SK-N-SH treated with all-trans-retinoic acid at 6 μM for 48 hours (cell line): ENCODE data around the gene ACCS.

Source experiments
- ATAC-seq: fragments of 200-7000 bp; cut with Tn5 transposase; 3 replicates; pipeline ENCODE4 v1.9.1; 2020; ENCODE audit warnings: mild to moderate bottlenecking, moderate library complexity
- ARNTL ChIP-seq: fragments of 450-650 bp; formaldehyde crosslinking; IDR thresholded peaks from 2 replicates; pipeline ENCODE4 v1.5.0; 2020; ENCODE audit warnings: low read depth, mild to moderate bottlenecking, moderate library complexity, borderline replicate concordance
- BACH2 ChIP-seq: fragments of 250-450 bp; sonication (Bioruptor Pico); IDR thresholded peaks from 2 replicates; pipeline ENCODE4 v1.9.0; 2021; ENCODE audit warnings: mild to moderate bottlenecking, borderline replicate concordance
- CSDC2 ChIP-seq: fragments of 250-450 bp; sonication (Bioruptor Pico); IDR thresholded peaks from 2 replicates; pipeline ENCODE4 v1.5.0; 2020; ENCODE audit warnings: mild to moderate bottlenecking, moderate library complexity
- ESRRG ChIP-seq: fragments of 250-450 bp; sonication (Bioruptor Pico); IDR thresholded peaks from 2 replicates; pipeline ENCODE4 v1.6.1; 2021; ENCODE audit warnings: mild to moderate bottlenecking
- GLIS3 ChIP-seq: fragments of 250-450 bp; sonication (Bioruptor Pico); IDR thresholded peaks from 2 replicates; pipeline ENCODE4 v1.5.0; 2020; ENCODE audit warnings: mild to moderate bottlenecking, moderate library complexity
- ISL1 ChIP-seq: fragments of 250-450 bp; sonication (Bioruptor Pico); IDR thresholded peaks from 2 replicates; pipeline ENCODE4 v2.1.2; 2022; ENCODE audit warnings: mild to moderate bottlenecking, moderate library complexity
- OSR1 ChIP-seq: fragments of 250-450 bp; sonication (Bioruptor Pico); IDR thresholded peaks from 2 replicates; pipeline ENCODE4 v1.8.0; 2022; ENCODE audit warnings: moderate library complexity, mild to moderate bottlenecking, inconsistent platforms
- PPARA ChIP-seq: fragments of 250-450 bp; sonication (Bioruptor Pico); IDR thresholded peaks from 2 replicates; pipeline ENCODE4 v1.5.0; 2020; ENCODE audit warnings: mild to moderate bottlenecking, borderline replicate concordance
- RARB ChIP-seq: fragments of 250-450 bp; sonication (Bioruptor Pico); IDR thresholded peaks from 2 replicates; pipeline ENCODE4 v1.8.0; 2021; ENCODE audit warnings: mild to moderate bottlenecking, moderate library complexity
- SNAI2 ChIP-seq: fragments of 250-450 bp; sonication (Bioruptor Pico); IDR thresholded peaks from 2 replicates; pipeline ENCODE4 v1.5.0; 2020; ENCODE audit warnings: mild to moderate bottlenecking, moderate library complexity
- TCF4 ChIP-seq: fragments of 250-450 bp; sonication (Bioruptor Pico); IDR thresholded peaks from 2 replicates; pipeline ENCODE4 v1.8.0; 2021; ENCODE audit warnings: mild to moderate bottlenecking, moderate library complexity, borderline replicate concordance
- TOX ChIP-seq: fragments of 250-450 bp; sonication (Bioruptor Pico); IDR thresholded peaks from 2 replicates; pipeline ENCODE4 v1.8.0; 2021; ENCODE audit warnings: mild to moderate bottlenecking, moderate library complexity, borderline replicate concordance
- ZC3H10 ChIP-seq: fragments of 250-450 bp; sonication (Bioruptor Pico); IDR thresholded peaks from 2 replicates; pipeline ENCODE4 v1.5.1; 2021; ENCODE audit warnings: mild to moderate bottlenecking, moderate library complexity
- ZFP3 ChIP-seq: fragments of 250-450 bp; sonication (Bioruptor Pico); IDR thresholded peaks from 2 replicates; pipeline ENCODE4 v1.5.0; 2020; ENCODE audit warnings: mild to moderate bottlenecking, moderate library complexity
- ZFP30 ChIP-seq: fragments of 450-650 bp; formaldehyde crosslinking; IDR thresholded peaks from 2 replicates; pipeline ENCODE4 v1.5.0; 2022; ENCODE audit warnings: mild to moderate bottlenecking, moderate library complexity
- ZNF565 ChIP-seq: fragments of 450-650 bp; formaldehyde crosslinking; conservative IDR thresholded peaks from 2 replicates; pipeline ENCODE4 v1.5.0; 2020; ENCODE audit warnings: low read depth, mild to moderate bottlenecking, moderate library complexity
- ZNF70 ChIP-seq: fragments of 450-650 bp; formaldehyde crosslinking; IDR thresholded peaks from 2 replicates; pipeline ENCODE4 v1.5.0; 2020; ENCODE audit warnings: mild to moderate bottlenecking, moderate library complexity
- ZNF8 ChIP-seq: fragments of 450-650 bp; formaldehyde crosslinking; IDR thresholded peaks from 2 replicates; pipeline ENCODE4 v1.5.0; 2020; ENCODE audit warnings: mild to moderate bottlenecking, moderate library complexity
- TF ChIP-seq, protein P1 (sequence below): fragments of 250-450 bp; sonication (Bioruptor Pico); IDR thresholded peaks from 2 replicates; pipeline ENCODE4 v1.5.1; 2021; ENCODE audit warnings: mild to moderate bottlenecking, moderate library complexity
- TF ChIP-seq, protein P2 (sequence below): fragments of 250-450 bp; sonication (Bioruptor Pico); IDR thresholded peaks from 2 replicates; pipeline ENCODE4 v1.5.0; 2020; ENCODE audit warnings: mild to moderate bottlenecking, moderate library complexity
- TF ChIP-seq, protein P3 (sequence below): fragments of 250-450 bp; sonication (Bioruptor Pico); IDR thresholded peaks from 2 replicates; pipeline ENCODE4 v1.8.0; 2021; ENCODE audit warnings: low read depth, mild to moderate bottlenecking, moderate library complexity, borderline replicate concordance
- TF ChIP-seq, protein P4 (sequence below): fragments of 250-450 bp; sonication (Bioruptor Pico); IDR thresholded peaks from 2 replicates; pipeline ENCODE4 v1.8.0; 2020; ENCODE audit warnings: mild to moderate bottlenecking, moderate library complexity, borderline replicate concordance
- TF ChIP-seq, protein P5 (sequence below): fragments of 250-450 bp; sonication (Bioruptor Pico); IDR thresholded peaks from 2 replicates; pipeline ENCODE4 v1.5.1; 2020; ENCODE audit warnings: low read depth, mild to moderate bottlenecking, moderate library complexity

Gene ACCS

DNA sequence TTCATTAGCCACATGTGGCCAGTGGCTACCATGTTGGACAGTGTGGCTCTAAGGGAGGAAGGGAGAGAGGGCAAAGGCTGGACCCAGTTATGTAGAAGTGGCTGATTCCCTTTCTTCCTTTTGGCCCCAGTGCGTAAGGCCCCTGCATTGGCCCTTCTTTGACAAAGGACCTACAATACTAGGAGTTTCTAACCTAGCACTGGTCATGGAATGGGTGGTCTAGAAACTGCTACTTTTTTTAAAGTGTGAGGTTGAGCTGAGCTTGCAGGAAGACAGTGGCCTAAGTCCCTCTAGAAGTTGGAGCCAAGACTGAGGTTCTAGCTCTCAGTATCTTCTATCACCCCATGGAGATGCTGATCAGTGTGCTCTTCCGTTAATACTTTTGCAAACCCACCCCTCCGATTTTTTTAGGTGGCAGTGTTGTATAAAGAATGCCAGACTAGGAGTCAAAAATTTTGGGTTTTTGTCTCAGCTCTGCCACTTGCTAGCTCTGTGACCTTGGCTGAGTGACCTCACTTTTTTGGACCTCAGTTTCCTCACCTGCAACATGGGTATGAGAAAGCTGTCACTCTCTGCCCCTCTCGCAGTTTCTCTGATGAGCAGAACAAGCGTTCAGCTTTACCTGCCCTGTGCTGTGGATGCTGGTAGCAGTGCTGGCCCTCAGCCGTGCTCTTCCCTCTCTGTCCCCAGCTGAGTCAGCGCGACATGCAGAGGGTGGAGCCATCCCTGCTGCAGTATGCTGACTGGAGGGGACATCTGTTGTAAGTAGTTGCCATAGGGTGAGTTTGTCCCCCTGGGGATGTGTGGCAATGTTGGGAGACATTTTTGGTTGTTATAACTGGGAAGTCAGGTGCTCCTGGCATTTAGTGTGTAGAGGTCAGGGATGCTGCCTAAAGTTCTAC lies 6.9 kb downstream of the ACCS start:
- no peak for ATAC-seq
- TF ChIP-seq TOX (CRISPR knock-in tag) (no peak), ZNF70 (no peak), ZNF565 (CRISPR knock-in tag) (no peak), ZFP30 (CRISPR knock-in tag) (no peak), ESRRG (CRISPR knock-in tag) (no peak), TCF4 (no peak), ZNF8 (CRISPR knock-in tag) (no peak), PPARA (CRISPR knock-in tag) (no peak), RARB (CRISPR knock-in tag) (no peak), ARNTL (no peak)
- TF ChIP-seq, protein P1, sequence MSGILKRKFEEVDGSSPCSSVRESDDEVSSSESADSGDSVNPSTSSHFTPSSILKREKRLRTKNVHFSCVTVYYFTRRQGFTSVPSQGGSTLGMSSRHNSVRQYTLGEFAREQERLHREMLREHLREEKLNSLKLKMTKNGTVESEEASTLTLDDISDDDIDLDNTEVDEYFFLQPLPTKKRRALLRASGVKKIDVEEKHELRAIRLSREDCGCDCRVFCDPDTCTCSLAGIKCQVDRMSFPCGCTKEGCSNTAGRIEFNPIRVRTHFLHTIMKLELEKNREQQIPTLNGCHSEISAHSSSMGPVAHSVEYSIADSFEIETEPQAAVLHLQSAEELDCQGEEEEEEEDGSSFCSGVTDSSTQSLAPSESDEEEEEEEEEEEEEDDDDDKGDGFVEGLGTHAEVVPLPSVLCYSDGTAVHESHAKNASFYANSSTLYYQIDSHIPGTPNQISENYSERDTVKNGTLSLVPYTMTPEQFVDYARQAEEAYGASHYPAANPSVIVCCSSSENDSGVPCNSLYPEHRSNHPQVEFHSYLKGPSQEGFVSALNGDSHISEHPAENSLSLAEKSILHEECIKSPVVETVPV (CRISPR knock-in tag) = no peak
- TF ChIP-seq, protein P2, sequence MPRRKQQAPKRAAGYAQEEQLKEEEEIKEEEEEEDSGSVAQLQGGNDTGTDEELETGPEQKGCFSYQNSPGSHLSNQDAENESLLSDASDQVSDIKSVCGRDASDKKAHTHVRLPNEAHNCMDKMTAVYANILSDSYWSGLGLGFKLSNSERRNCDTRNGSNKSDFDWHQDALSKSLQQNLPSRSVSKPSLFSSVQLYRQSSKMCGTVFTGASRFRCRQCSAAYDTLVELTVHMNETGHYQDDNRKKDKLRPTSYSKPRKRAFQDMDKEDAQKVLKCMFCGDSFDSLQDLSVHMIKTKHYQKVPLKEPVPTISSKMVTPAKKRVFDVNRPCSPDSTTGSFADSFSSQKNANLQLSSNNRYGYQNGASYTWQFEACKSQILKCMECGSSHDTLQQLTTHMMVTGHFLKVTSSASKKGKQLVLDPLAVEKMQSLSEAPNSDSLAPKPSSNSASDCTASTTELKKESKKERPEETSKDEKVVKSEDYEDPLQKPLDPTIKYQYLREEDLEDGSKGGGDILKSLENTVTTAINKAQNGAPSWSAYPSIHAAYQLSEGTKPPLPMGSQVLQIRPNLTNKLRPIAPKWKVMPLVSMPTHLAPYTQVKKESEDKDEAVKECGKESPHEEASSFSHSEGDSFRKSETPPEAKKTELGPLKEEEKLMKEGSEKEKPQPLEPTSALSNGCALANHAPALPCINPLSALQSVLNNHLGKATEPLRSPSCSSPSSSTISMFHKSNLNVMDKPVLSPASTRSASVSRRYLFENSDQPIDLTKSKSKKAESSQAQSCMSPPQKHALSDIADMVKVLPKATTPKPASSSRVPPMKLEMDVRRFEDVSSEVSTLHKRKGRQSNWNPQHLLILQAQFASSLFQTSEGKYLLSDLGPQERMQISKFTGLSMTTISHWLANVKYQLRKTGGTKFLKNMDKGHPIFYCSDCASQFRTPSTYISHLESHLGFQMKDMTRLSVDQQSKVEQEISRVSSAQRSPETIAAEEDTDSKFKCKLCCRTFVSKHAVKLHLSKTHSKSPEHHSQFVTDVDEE (CRISPR knock-in tag) = no peak
- TF ChIP-seq, protein P3, sequence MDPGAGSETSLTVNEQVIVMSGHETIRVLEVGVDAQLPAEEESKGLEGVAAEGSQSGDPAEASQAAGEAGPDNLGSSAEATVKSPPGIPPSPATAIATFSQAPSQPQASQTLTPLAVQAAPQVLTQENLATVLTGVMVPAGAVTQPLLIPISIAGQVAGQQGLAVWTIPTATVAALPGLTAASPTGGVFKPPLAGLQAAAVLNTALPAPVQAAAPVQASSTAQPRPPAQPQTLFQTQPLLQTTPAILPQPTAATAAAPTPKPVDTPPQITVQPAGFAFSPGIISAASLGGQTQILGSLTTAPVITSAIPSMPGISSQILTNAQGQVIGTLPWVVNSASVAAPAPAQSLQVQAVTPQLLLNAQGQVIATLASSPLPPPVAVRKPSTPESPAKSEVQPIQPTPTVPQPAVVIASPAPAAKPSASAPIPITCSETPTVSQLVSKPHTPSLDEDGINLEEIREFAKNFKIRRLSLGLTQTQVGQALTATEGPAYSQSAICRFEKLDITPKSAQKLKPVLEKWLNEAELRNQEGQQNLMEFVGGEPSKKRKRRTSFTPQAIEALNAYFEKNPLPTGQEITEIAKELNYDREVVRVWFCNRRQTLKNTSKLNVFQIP (CRISPR knock-in tag) = no peak
- TF ChIP-seq, protein P4, sequence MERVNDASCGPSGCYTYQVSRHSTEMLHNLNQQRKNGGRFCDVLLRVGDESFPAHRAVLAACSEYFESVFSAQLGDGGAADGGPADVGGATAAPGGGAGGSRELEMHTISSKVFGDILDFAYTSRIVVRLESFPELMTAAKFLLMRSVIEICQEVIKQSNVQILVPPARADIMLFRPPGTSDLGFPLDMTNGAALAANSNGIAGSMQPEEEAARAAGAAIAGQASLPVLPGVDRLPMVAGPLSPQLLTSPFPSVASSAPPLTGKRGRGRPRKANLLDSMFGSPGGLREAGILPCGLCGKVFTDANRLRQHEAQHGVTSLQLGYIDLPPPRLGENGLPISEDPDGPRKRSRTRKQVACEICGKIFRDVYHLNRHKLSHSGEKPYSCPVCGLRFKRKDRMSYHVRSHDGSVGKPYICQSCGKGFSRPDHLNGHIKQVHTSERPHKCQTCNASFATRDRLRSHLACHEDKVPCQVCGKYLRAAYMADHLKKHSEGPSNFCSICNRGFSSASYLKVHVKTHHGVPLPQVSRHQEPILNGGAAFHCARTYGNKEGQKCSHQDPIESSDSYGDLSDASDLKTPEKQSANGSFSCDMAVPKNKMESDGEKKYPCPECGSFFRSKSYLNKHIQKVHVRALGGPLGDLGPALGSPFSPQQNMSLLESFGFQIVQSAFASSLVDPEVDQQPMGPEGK (CRISPR knock-in tag) = no peak

DNA sequence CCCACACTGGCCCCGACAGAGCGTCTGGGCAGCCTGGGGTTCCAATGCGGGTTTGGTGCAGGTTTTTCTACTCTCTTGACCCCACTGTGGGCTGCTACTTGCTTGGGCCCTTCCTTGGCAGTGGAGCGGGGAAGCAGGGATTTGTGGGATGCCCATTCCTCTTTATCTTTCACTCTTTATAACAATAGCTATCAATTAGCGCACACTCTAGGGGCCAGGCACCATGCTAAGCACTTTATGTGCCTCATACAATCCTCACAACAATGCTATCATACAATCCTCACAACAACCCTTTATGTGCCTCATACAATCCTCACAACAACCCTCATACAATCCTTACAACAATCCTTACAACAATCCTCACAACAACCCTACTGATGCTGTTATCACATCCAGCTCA lies 12.7 kb downstream of the ACCS start:
- ATAC-seq = no peak
- TF ChIP-seq GLIS3 (CRISPR knock-in tag) (no peak), PPARA (CRISPR knock-in tag) (no peak), ARNTL (no peak), TCF4 (no peak), ZNF8 (CRISPR knock-in tag) (no peak), ESRRG (CRISPR knock-in tag) (no peak), ISL1 (CRISPR knock-in tag) (no peak), CSDC2 (CRISPR knock-in tag) (no peak), RARB (CRISPR knock-in tag) (no peak), SNAI2 (no peak)
- TF ChIP-seq, protein P2 (CRISPR knock-in tag) = no peak
- TF ChIP-seq, all 23 proteins: peak for 0

DNA sequence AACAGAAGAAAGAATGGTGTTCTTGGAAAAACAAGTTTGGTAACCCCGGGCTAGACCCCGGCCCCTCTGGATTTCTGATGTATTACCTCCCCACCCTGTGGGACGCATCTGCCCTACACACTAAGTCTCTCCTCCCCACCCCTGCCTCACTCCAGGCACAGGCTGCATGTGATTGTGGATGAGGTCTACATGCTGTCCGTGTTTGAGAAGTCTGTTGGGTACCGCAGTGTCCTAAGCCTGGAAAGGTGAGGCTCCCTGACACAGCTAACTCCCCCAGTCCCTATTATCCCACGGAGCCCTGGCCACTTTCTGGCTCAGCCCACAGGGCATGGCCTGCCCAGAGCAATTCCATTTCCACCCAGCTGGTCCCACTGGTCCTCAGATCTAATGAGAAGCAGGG lies 13.3 kb downstream of the ACCS start:
- ATAC-seq = no peak
- no peak for TF ChIP-seq ZC3H10 (CRISPR knock-in tag)
- TF ChIP-seq GLIS3 (CRISPR knock-in tag) = no peak
- TF ChIP-seq ZFP3 (CRISPR knock-in tag) = no peak
- TF ChIP-seq, protein P5, sequence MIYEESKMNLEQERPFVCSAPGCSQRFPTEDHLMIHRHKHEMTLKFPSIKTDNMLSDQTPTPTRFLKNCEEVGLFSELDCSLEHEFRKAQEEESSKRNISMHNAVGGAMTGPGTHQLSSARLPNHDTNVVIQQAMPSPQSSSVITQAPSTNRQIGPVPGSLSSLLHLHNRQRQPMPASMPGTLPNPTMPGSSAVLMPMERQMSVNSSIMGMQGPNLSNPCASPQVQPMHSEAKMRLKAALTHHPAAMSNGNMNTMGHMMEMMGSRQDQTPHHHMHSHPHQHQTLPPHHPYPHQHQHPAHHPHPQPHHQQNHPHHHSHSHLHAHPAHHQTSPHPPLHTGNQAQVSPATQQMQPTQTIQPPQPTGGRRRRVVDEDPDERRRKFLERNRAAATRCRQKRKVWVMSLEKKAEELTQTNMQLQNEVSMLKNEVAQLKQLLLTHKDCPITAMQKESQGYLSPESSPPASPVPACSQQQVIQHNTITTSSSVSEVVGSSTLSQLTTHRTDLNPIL = no peak
- no peak for TF ChIP-seq OSR1
- no peak for TF ChIP-seq BACH2 (CRISPR knock-in tag)
- TF ChIP-seq ISL1 (CRISPR knock-in tag) = no peak
